ENCODE data around the gene C8B. TPM values are rescaled to one million over a fixed set of nuclear protein-coding genes. Genes with fewer than 3 reads are reported as not detected.

The C8B gene
- total RNA-seq, 1 experiment from 2014 or later, result not detected

Other genes starting within 250 kb of the C8B start
- not detected in 2 replicates for gene FYB2, start 146.6 kb downstream of the C8B start, total RNA-seq (2014; rRNA removed; shearing (Covaris generic))
- gene C8A, start 111.2 kb downstream of the C8B start, total RNA-seq (2014; rRNA removed; shearing (Covaris generic)), result not detected in 2 replicates